Osteoblast (primary cell): Measurements from ENCODE around the gene FAM117B. TPM values are rescaled to one million over a fixed set of nuclear protein-coding genes. Genes with fewer than 3 reads are reported as not detected.

Experiments used
- DNase-seq: peaks from one replicate; pipeline ENCODE4 v3.0.0; 2011; ENCODE audit warnings: low spot score, mixed read lengths; ENCODE audit not compliant: insufficient read length; ENCODE audit errors: missing footprints
- H2AFZ ChIP-seq: 2 replicates; pipeline ENCODE4 v1.6.0; 2011; ENCODE audit warnings: mild to moderate bottlenecking, low read length
- H3K27ac ChIP-seq: 2 replicates; pipeline ENCODE4 v1.5.1; 2011; ENCODE audit warnings: mild to moderate bottlenecking, low read depth, low read length, moderate library complexity
- H3K27me3 ChIP-seq: 2 replicates; pipeline ENCODE4 v1.6.0; 2012; ENCODE audit warnings: mild to moderate bottlenecking, control low read depth, inconsistent platforms, low read length, moderate library complexity; ENCODE audit not compliant: insufficient read depth
- H3K36me3 ChIP-seq: 2 replicates; pipeline ENCODE4 v1.5.1; 2011; ENCODE audit warnings: mild to moderate bottlenecking, low read length, control low read depth, moderate library complexity; ENCODE audit not compliant: insufficient read depth
- H3K4me1 ChIP-seq: 2 replicates; pipeline ENCODE4 v1.5.1; 2011; ENCODE audit warnings: mild to moderate bottlenecking, low read length, control low read depth, moderate library complexity; ENCODE audit not compliant: insufficient read depth
- H3K4me2 ChIP-seq: 2 replicates; pipeline ENCODE4 v1.6.0; 2011; ENCODE audit warnings: mild to moderate bottlenecking, low read length; ENCODE audit not compliant: insufficient read depth
- H3K4me3 ChIP-seq: fragments of 200-600 bp; sonication (generic); 3 replicates; pipeline ENCODE4 v1.5.1; 2012; ENCODE audit warnings: mild to moderate bottlenecking, low read length, inconsistent platforms; ENCODE audit not compliant: insufficient read depth
- H3K79me2 ChIP-seq: 2 replicates; pipeline ENCODE4 v1.6.0; 2012; ENCODE audit warnings: mild to moderate bottlenecking, low read length, control low read depth, inconsistent platforms; ENCODE audit not compliant: insufficient read depth
- H3K9me3 ChIP-seq: 2 replicates; pipeline ENCODE4 v1.5.1; 2011; ENCODE audit warnings: low read depth, low read length, control low read depth
- H4K20me1 ChIP-seq: 2 replicates; pipeline ENCODE4 v1.6.0; 2012; ENCODE audit warnings: mild to moderate bottlenecking, low read length, control low read depth; ENCODE audit not compliant: insufficient read depth
- total RNA-seq: library from RNA; depleted of rRNA; stranded (reverse); fragments of >200 nt; gene quantifications from 2 replicates; pipeline ENCODE4 v1.2.3, GENCODE V29; 2012
- TF ChIP-seq, protein P1 (sequence below): IDR thresholded peaks from 2 replicates; pipeline ENCODE4 v1.5.1; 2011; ENCODE audit warnings: mild to moderate bottlenecking, low read depth, low read length, moderate library complexity; ENCODE audit errors: extremely low read depth

FAM117B gene
- total RNA-seq, 1 donor, result 2.9 TPM

DNA sequence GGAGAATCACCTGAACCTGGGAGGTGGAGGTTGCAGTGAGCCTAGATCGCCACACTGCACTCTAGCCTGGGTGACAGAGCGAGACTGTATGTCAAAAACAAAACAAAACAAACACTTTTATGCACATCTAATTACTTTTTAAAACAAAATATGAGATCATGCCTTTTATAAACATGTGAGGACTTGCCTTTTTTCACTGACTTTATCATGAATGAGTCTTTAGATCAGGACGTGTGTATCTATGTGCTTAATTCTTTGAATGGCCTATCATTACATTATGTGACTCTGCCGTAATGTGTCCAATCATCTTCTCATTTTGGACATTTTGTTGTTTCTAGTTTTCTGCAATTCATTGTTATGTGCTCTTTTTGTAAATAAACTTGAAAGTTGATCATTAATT is 58.7 kb downstream of the FAM117B start:
- DNase-seq, result no peak
- peaks cover 3% of the 10 kb centered on the region for H3K4me1 ChIP-seq
- H3K4me2 ChIP-seq, result no peak overlapping the region
- H3K36me3 ChIP-seq, result no peaks in the 10 kb centered on the region
- H3K79me2 ChIP-seq, result no peaks in the 10 kb centered on the region
- H3K27ac ChIP-seq, result no peak overlapping the region
- TF ChIP-seq, protein P1, sequence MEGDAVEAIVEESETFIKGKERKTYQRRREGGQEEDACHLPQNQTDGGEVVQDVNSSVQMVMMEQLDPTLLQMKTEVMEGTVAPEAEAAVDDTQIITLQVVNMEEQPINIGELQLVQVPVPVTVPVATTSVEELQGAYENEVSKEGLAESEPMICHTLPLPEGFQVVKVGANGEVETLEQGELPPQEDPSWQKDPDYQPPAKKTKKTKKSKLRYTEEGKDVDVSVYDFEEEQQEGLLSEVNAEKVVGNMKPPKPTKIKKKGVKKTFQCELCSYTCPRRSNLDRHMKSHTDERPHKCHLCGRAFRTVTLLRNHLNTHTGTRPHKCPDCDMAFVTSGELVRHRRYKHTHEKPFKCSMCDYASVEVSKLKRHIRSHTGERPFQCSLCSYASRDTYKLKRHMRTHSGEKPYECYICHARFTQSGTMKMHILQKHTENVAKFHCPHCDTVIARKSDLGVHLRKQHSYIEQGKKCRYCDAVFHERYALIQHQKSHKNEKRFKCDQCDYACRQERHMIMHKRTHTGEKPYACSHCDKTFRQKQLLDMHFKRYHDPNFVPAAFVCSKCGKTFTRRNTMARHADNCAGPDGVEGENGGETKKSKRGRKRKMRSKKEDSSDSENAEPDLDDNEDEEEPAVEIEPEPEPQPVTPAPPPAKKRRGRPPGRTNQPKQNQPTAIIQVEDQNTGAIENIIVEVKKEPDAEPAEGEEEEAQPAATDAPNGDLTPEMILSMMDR, result no peak
- H3K9me3 ChIP-seq, result no peaks in the 10 kb centered on the region
- no peak overlapping the region for H2AFZ ChIP-seq
- H4K20me1 ChIP-seq, result no peaks in the 10 kb centered on the region
- H3K27me3 ChIP-seq, result no peaks in the 10 kb centered on the region
- no peak overlapping the region for H3K4me3 ChIP-seq

DNA sequence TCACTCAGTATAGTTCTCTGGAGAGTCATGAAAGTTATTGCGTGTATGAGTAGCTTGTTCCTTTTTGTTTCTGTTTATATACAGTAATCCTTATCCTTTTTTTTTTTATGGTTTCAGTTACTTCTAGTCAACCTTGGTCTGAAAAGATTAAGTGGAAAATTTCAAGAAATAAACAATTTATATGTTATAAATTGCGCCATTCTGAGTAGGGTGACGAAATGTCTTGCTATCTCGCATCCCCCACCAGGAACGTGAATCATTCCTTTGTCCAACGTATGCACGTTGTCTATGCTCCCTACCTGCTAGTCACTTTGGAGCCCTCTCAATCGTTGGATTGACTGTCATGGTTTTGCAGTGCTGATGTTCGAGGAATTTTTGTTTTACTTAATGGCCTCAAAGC is 60.4 kb downstream of the FAM117B start:
- H3K27ac ChIP-seq, result no peak overlapping the region
- TF ChIP-seq, protein P1, result no peak
- peaks cover 3% of the 10 kb centered on the region for H3K4me1 ChIP-seq
- no peaks in the 10 kb centered on the region for H3K27me3 ChIP-seq
- H3K4me3 ChIP-seq, result no peak overlapping the region
- H2AFZ ChIP-seq, result no peak overlapping the region
- no peaks in the 10 kb centered on the region for H3K9me3 ChIP-seq
- H3K4me2 ChIP-seq, result no peak overlapping the region
- no peaks in the 10 kb centered on the region for H3K36me3 ChIP-seq
- no peaks in the 10 kb centered on the region for H4K20me1 ChIP-seq
- H3K79me2 ChIP-seq, result no peaks in the 10 kb centered on the region
- peak; percentile 29 for DNase-seq

DNA sequence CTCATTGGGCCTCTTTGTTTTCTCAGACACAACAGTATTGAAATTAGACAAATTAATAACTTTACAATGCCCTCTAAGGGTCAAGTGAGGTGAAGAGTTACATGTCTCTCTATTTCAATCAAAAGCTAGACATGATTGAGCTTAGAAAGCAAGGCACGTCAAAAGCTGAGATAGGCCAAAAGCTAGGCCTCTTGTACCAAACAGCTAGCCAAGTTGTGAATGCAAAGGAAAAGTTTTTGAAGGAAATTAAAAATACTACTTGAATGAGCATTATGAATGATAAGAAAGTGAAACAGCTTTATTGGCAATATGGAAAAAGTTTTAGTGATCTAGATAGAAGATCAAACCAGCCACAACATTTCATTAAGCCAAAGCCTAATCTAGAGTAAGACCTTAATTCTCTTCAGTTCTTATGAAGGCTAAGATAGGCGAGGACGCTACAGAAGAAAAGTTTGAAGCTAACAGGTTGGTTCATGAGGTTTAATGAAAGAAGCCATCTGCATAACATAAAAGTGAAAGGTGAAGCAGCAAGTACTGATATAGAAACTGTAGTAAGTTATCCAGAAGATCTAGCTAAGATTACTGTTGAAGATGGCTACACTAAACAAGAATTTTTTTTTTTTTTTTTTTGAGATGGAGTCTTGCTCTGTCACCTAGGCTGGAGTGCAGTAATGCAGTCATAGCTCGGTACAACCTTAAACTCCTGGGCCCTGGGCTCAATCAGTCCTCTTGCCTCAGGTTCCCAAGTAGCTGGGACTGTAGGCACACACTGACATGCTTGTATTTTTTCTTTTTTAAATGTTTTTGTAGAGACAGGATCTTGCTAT is 65.5 kb downstream of the FAM117B start:
- Histone ChIP-seq H3K9me3 (no peaks in the 10 kb centered on the region), H3K27ac (no peak overlapping the region), H3K27me3 (no peaks in the 10 kb centered on the region), H3K4me1 (no peaks in the 10 kb centered on the region), H2AFZ (no peak overlapping the region), H3K4me3 (no peak overlapping the region), H4K20me1 (no peaks in the 10 kb centered on the region), H3K4me2 (no peak overlapping the region), H3K36me3 (no peaks in the 10 kb centered on the region), H3K79me2 (no peaks in the 10 kb centered on the region)
- TF ChIP-seq, protein P1, result no peak
- no peak for DNase-seq

GRCh38 chr2:202703091-202703490 is 68.3 kb downstream of the FAM117B start:
- Histone ChIP-seq H2AFZ (peak overlapping the region; percentile 15), H4K20me1 (no peaks in the 10 kb centered on the region), H3K9me3 (no peaks in the 10 kb centered on the region), H3K4me1 (no peaks in the 10 kb centered on the region), H3K4me2 (no peak overlapping the region), H3K36me3 (no peaks in the 10 kb centered on the region), H3K79me2 (no peaks in the 10 kb centered on the region), H3K27ac (no peak overlapping the region), H3K4me3 (no peak overlapping the region), H3K27me3 (no peaks in the 10 kb centered on the region)
- DNase-seq, result no peak
- TF ChIP-seq, protein P1, result no peak
